Lung (tissue), 12 donors: ENCODE data around the gene UIMC1. TPM values are rescaled to one million over a fixed set of nuclear protein-coding genes. Genes with fewer than 3 reads are reported as not detected.

Experiments
- ATAC-seq: fragments of 200-7000 bp; cut with Tn5 transposase; one replicate; pipeline ENCODE4 v1.9.1; 2020; ENCODE audit warnings: moderate number of reproducible peaks; ENCODE audit not compliant: insufficient read depth, low FRiP score
- DNase-seq, 3 donors: peaks; one replicate each; pipeline ENCODE4 v3.0.0-alpha.2; 2013 to 2017
- H3K27ac ChIP-seq, 2 donors: one replicate each; pipeline ENCODE4 v1.5.1; 2013; ENCODE audit warnings: mild to moderate bottlenecking in 2 of 2, moderate library complexity in 2 of 2, control low read depth in 1 of 2, inconsistent platforms in 1 of 2, low read depth in 1 of 2, low read length in 1 of 2
- H3K27me3 ChIP-seq, 3 donors: one replicate each; pipeline ENCODE4 v1.5.1; 2013; ENCODE audit warnings: low read length in 2 of 3; ENCODE audit not compliant: control insufficient read depth in 3 of 3, insufficient read depth in 3 of 3
- H3K36me3 ChIP-seq, 4 donors: one replicate each; pipeline ENCODE4 v1.5.1; 2013; ENCODE audit warnings: low read length in 4 of 4, mild to moderate bottlenecking in 1 of 4, moderate library complexity in 1 of 4; ENCODE audit not compliant: control insufficient read depth in 4 of 4, insufficient read depth in 4 of 4
- H3K4me1 ChIP-seq, 5 donors: one replicate each; pipeline ENCODE4 v1.5.1; 2013; ENCODE audit warnings: low read length in 5 of 5, mild to moderate bottlenecking in 2 of 5, moderate library complexity in 1 of 5; ENCODE audit not compliant: control insufficient read depth in 5 of 5, insufficient read depth in 5 of 5
- H3K4me3 ChIP-seq: one replicate; pipeline ENCODE4 v1.5.1; 2013; ENCODE audit warnings: mild to moderate bottlenecking, control low read depth, moderate library complexity
- H3K9ac ChIP-seq, 2 donors: one replicate each; pipeline ENCODE4 v1.5.1; 2013; ENCODE audit warnings: low read length in 2 of 2, control low read depth in 1 of 2; ENCODE audit not compliant: insufficient read depth in 1 of 2
- H3K9me3 ChIP-seq, 4 donors: one replicate each; pipeline ENCODE4 v1.5.1; 2013; ENCODE audit warnings: low read length in 3 of 4, mild to moderate bottlenecking in 1 of 4, moderate library complexity in 1 of 4; ENCODE audit not compliant: control insufficient read depth in 4 of 4, insufficient read depth in 3 of 4
- WGBS, 2 donors: extraction: QIAGEN DNeasy Blood & Tissue Kit; methylation state at CpG; one replicate each; pipeline ENCODE4 v1.1.7; 2013; 5-methylcytosine and 5-hydroxymethylcytosine counted together
- polyA plus RNA-seq, 2 donors: library from polyadenylated mRNA; stranded (reverse); fragments of 200-250 nt; gene quantifications; one replicate each; pipeline ENCODE4 v1.2.1, GENCODE V29; 2013
- total RNA-seq, 2 donors: library from RNA; depleted of rRNA in 1 of 2; stranded (reverse); fragments of >200 nt in 1 of 2; gene quantifications; one replicate each; pipeline ENCODE4 v1.2.1, GENCODE V29; 2014 to 2021
- TF ChIP-seq, protein P1 (sequence below): IDR thresholded peaks from 2 replicates; pipeline ENCODE4 v1.5.1; 2012; ENCODE audit warnings: mild to moderate bottlenecking; ENCODE audit errors: control extremely low read depth, extremely low read depth
- donor health status: control.
- donor health status: control.
- donor health status: Bipolar disorder and iron deficiency.
- donor health status: healthy.
- donor health status: DM: yes; HTN: yes; CAD: no.

UIMC1 gene
- total and polyA plus RNA-seq, 4 donors, result 21.6 to 50.8 (median 27.9) TPM

DNA sequence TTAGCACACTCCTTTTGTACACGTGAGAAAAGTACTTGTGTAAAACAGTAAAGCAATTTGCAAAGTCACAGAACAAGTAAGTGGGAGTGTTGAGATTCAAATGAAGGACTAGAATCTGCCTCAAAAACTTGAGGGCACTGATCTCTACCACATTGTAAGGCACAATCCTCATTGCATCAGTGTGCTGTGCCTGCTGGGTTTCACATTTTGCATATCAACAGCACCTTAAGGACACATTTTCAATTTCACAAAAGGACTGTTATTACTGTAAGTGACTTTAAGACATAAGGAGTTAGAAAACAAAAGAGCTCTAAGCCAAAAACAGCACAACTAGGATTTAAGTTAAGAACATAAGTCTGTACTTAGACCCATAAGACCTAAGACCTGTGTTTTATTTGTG, 62.8 kb downstream of the UIMC1 start:
- Histone ChIP-seq H3K36me3 (peaks cover 7 to 31% (median 17%) of the 10 kb centered on the region in 4 donors), H3K9me3 (no peaks in the 10 kb centered on the region), H3K27me3 (no peaks in the 10 kb centered on the region), H3K4me1 (peaks cover 0 to 9% (median 0%) of the 10 kb centered on the region in 5 donors), H3K27ac (no peak overlapping the region), H3K9ac (no peak overlapping the region), H3K4me3 (no peak overlapping the region)
- 65 to 82% methylated on average over 1 of the region's 1 CpG for WGBS, 2 donors
- DNase-seq, result no peak
- no peak for ATAC-seq
- TF ChIP-seq, protein P1, sequence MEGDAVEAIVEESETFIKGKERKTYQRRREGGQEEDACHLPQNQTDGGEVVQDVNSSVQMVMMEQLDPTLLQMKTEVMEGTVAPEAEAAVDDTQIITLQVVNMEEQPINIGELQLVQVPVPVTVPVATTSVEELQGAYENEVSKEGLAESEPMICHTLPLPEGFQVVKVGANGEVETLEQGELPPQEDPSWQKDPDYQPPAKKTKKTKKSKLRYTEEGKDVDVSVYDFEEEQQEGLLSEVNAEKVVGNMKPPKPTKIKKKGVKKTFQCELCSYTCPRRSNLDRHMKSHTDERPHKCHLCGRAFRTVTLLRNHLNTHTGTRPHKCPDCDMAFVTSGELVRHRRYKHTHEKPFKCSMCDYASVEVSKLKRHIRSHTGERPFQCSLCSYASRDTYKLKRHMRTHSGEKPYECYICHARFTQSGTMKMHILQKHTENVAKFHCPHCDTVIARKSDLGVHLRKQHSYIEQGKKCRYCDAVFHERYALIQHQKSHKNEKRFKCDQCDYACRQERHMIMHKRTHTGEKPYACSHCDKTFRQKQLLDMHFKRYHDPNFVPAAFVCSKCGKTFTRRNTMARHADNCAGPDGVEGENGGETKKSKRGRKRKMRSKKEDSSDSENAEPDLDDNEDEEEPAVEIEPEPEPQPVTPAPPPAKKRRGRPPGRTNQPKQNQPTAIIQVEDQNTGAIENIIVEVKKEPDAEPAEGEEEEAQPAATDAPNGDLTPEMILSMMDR, result no peak

GRCh38 chr5:176941951-176942350, 64.6 kb downstream of the UIMC1 start:
- H3K36me3 ChIP-seq, result peaks cover 7 to 29% (median 18%) of the 10 kb centered on the region in 4 donors
- no peak overlapping the region for H3K4me3 ChIP-seq
- no peak overlapping the region for H3K9ac ChIP-seq
- 90 to 94% methylated on average over 9 of the region's 9 CpGs for WGBS, 2 donors
- TF ChIP-seq, protein P1, result no peak
- H3K27me3 ChIP-seq, result no peaks in the 10 kb centered on the region
- H3K4me1 ChIP-seq, result peaks cover 0 to 6% (median 0%) of the 10 kb centered on the region in 5 donors
- DNase-seq (no peak), ATAC-seq (no peak)
- no peaks in the 10 kb centered on the region for H3K9me3 ChIP-seq
- no peak overlapping the region for H3K27ac ChIP-seq

DNA sequence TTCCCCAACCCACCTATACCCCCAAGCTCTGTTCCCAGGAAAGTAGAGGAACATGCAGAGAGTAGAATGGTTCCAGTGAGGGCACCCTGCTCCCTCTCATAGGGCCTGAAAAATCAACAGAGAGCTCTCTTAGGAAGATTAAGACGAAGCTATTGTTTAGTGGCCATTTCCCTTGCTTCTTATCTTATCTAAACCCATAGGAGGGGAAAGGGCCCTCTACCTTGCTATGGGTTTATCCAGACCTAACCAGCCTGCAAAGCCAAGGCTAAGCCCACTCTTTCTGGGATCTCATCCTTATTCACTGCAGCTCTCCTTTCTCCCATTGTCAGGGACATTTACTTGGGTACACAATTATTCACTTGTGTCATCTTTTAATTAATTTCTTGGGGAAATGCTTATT, 68.1 kb downstream of the UIMC1 start:
- Histone ChIP-seq H3K36me3 (peaks cover 3 to 23% (median 12%) of the 10 kb centered on the region in 4 donors), H3K9me3 (no peaks in the 10 kb centered on the region), H3K27me3 (no peaks in the 10 kb centered on the region), H3K27ac (no peak overlapping the region), H3K4me1 (peaks cover 0 to 8% (median 0%) of the 10 kb centered on the region in 5 donors), H3K4me3 (no peak overlapping the region), H3K9ac (no peak overlapping the region)
- TF ChIP-seq, protein P1, result no peak
- WGBS, 2 donors, result 66 to 81% methylated on average over 1 of the region's 1 CpG
- ATAC-seq, result no peak
- DNase-seq, result no peak

DNA sequence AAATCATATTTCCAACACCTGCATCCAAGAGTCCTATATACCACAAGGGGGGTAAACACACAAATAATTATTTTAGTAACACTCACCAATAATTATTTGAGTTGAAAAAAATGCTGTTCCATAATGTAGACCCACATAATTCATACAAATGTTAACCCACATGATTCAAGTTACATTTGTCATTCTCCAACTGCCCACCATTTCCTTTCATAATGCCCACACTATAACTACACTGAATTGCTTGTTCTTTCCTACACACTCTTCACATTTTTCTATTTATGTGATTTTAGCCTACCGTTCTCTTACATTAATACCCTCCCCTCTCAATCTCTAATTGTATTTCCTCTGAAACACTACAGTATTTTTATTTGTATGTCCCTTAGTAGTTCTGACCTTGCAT, 71.6 kb downstream of the UIMC1 start:
- ATAC-seq (no peak), DNase-seq (no peak)
- TF ChIP-seq, protein P1, result no peak
- Histone ChIP-seq H3K27me3 (no peaks in the 10 kb centered on the region), H3K9me3 (no peaks in the 10 kb centered on the region), H3K4me3 (no peak overlapping the region), H3K4me1 (peaks cover 0 to 8% (median 0%) of the 10 kb centered on the region in 5 donors), H3K27ac (no peak overlapping the region), H3K9ac (no peak overlapping the region), H3K36me3 (peaks cover 0 to 17% (median 14%) of the 10 kb centered on the region in 4 donors)
- WGBS, 2 donors, result 46 to 95% methylated on average over 1 of the region's 1 CpG
